HT-29 (cell line): ENCODE data around the gene AHCYL2. TPM values are rescaled to one million over a fixed set of nuclear protein-coding genes. Genes with fewer than 3 reads are reported as not detected.
"Not testable (repeated sequence)": the region's sequence is repeated elsewhere in the genome, so short reads cannot be mapped to it uniquely, and the experiment has no call there.

ENCODE experiments used
- DNase-seq: peaks from one replicate; pipeline ENCODE4 v3.0.0-alpha.2; 2015; ENCODE audit warnings: low spot score
- total RNA-seq: library from RNA; depleted of rRNA; stranded (reverse); fragments of >200 nt; shearing (Covaris generic); gene quantifications from 2 replicates; pipeline ENCODE4 v1.2.3, GENCODE V29; 2014

AHCYL2 gene
- total RNA-seq, 1 experiment from 2014 or later = 8.6 TPM

DNA sequence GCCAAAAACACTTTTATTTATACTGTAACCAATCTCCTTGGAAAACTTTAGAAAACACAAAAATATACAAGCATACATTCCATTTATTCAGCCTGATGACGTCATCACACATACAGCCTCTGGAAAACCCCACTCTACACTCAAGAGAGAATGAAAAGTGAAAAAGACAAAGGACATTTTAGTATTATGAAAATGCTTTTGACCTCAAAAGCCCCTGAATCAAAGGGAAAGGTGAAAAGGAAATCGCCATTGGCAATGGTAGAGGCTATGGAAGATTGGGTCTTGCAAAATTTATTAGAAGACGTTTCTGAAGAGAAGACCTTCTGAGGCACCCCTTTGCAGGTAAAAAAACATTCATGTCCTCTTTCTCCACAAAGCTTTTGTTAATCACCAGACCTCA lies 126.5 kb downstream of the AHCYL2 start:
- no peak for DNase-seq

DNA sequence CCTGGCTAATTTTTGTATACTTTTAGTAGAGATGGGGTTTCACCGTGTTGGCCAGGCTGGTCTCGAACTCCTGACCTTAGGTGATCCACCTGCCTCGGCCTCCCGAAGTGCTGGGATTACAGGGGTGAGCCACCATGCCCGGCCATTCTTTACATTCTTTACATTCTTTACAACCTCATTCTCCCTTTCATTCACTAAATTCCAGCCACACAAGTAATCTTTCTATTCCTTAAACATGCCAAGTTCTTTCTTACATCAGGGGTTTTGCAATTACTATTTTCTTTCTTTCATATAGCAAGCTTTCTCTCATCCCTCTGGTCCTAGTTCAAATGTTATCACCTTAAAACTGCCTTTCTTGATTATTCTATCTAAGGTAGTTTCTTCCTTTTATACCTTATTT lies 128.3 kb downstream of the AHCYL2 start:
- not testable (repeated sequence) for DNase-seq

DNA sequence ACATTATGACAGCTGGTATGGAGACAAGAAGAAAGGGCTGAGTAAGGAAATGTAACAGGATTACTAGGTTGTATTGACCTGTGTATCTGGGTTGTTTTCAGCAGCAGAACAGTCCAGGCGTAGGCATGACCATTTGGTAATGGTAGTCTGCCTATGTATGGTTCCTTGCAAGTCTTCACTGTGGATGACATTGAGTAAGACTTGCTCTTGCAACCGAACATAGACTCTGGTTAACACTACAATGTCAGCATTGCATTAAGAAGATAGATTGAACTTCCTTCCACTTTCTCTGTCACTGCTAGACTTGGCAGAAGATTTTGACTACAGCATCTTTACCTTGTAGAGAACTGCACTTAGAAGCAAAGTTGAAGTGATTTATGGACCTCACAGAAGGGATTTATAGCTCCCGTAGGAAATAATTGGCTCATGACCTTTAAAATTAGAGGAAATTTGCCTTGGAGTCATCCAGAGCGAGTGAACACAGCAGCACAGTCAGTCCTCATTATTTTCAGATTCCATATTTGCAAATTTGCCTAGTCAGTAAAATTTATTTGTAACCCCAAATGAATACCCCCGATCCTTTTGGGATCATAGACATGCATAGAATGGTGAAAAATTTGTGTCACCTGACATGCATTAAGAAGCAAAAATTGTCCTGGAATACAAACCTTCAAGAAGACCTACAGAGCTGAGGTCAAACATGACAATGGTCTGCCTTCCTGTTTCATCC lies 129.8 kb downstream of the AHCYL2 start:
- no peak for DNase-seq

DNA sequence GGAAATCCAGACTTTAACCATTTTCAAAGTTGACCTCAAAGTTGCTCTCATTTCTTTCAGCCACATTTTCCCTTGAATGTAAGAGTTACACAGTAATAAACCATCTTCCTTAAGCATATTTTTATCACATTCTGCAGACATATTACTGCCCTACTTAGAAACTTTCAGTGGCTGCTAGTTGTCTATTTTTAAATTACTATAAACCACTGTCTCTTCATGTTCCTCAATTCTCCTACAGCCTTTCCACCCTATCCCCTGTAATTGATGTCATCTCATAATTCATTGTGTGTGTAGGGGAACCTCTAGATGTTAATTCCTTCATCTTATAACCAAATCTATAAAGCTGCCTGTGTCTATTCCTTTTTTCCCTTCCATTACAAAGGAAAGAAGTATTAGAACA lies 131.3 kb downstream of the AHCYL2 start:
- DNase-seq = no peak

DNA sequence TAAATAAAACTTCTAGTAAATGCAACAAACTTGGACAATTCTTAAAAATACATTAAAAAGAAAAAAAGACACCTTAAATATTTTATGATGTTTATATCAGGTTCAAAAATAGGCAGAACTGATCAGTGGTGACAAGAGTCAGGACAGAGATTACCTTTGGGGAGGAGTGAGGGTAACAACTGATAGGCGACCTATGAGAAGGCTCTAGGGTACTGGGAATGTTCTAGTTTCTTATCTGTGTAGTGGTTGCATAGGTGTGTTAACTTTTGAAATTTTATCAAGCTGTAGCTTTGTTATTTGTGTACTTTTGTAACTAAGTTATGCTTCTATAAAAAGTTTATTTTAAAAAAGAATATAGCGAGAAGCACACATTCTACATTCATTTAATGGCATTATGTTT lies 134.3 kb downstream of the AHCYL2 start:
- no peak for DNase-seq

DNA sequence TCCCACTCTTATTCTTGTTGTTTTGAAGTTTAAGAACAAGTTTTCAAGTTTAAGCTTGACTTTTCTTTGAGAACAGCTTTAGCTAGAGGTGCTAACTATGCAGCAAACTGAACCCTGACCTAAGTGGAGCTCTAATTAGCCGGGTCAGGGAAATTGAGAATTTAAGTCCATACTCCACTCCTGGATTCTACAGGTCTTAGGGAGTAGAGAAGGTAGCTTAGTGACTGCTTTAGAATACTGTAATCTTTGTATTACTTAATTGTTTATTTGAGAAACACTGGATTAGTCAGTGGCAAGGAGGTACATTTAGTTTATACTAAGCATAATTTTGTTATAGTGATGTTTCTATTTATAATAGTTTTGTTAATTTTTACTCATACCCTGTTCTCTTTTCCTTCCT lies 134.8 kb downstream of the AHCYL2 start:
- DNase-seq = no peak

DNA sequence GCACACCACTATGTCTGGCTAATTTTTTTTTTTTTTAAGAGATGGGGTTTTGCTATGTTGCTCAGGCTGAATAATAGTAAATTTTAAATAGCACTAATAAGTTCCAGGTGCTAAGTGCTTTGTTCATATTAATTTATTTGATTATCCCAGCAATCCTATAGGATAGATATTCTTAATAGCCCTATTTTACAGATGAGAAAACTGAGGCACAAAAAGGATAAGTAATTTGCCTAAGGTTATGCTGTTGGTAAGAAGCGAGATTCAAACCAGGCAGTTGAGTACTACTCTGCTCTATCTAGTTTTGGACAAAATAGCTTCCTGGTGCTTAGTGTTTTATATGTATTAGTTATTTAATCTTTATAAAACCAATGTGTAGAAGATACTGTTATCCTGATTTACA lies 136.9 kb downstream of the AHCYL2 start:
- DNase-seq = no peak

DNA sequence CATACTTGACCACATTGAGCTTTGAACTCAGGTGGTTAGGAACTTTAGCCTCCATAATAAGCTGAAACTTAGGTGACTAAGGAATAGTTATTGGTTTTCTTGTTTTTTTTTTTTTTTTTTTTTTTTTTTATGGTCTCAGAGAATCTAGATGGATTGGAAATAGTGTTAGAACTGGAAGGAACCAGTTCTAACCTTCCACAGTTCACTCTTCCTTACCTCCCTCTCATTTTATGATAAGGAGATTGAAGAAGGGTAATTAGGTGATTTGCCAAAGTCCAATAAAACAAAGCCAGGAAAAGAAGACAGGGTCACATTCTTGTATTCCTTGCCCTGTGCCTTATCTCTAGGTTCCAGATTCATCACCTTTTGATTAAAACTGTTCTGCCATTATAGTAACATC lies 137.7 kb downstream of the AHCYL2 start:
- no peak for DNase-seq

DNA sequence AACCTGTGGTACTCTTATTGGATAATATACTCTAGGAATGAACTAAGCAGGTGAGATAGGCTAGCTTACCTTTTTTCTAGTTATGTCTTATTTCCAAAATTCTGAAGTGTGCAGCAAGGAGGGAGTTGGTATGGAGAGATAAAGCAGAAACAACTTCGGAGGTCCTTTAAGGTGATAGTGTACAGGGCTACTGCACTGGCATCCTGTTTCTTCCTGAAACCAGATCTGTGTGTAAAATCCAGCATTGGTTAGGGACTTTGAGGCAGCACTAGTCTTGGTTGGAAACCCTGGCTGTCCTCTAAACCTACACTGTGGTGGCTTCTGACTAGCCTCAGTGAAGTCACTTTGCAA lies 142.5 kb downstream of the AHCYL2 start:
- DNase-seq = no peak

DNA sequence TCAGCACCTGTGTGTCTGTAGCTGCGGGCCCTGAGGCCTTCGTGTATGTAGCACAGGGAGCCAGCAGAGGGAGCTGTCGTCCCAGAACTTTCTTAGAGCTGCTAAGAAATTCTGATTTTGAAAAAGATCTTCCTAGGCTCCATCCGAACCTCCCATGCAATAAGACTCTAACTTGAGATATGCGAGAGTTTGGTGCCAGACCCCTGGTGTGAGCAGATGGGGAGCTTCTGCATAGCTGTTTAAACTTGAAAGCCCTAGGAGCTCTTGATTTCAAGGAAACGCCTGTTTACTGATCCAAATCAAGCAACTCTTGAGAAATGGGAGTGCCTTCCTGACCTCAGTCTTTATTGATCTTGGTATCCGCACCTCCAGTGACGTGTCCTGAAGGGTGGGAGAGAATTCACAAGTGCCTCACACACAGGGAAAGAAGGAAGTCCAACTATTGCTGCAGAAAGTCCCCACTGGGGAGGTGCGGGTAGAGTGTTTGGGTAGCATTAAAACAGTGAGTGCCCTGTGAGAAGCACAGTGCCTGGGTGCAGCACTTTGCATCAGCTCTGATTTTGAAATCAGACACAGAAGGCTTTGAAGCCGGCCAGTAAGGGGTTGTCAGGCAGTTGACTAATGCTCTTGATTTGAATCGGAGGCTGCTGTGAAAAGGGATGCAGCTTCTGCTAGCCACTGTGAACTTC lies 143.0 kb downstream of the AHCYL2 start:
- peak; percentile 96 for DNase-seq

DNA sequence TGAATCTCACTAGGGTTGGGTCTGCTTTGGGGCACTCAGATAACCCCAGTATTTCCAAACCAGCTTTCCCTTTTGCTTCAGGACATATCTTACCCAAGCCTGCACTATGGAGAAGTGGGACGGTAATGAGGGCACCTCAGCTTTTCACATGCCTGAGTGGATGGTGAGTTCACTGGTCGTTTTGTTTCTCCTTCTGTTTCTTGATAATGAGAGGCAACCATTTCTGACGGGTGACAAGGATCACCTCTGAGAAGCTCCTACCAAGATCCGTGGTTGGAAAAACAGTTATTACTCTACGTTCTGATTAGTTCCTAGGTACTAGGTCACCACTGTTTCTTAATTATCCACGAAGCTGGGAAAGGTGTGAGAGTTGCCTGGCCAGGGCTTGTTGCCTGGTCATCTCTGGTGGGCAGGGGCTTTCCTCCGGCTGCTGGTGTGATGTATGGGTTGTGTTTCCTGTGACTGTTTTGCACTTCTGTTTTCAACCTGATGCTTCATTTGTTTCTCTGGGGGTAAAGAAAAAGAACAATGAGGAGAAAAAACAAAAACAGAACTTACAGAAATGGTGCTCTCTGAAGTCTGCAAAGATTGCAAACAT lies 143.7 kb downstream of the AHCYL2 start:
- no peak for DNase-seq

DNA sequence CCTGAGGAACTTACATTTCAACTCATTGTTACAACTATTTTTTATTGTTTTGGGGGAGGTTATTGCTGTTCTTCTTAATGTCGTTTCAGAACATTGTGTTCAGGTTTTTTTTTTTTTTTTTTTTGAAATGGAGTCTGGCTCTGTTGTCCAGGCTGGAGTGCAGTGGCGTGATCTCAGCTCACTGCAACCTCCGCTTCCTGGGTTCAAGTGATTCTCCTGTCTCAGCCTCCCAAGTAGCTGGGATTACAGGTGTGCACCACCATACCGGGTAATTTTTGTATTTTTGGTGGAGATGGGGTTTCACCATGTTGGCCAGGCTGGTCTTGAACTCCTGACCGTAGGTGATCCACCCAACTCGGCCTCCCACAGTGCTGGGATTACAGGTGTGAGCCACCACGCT lies 144.6 kb downstream of the AHCYL2 start:
- DNase-seq = not testable (repeated sequence)

DNA sequence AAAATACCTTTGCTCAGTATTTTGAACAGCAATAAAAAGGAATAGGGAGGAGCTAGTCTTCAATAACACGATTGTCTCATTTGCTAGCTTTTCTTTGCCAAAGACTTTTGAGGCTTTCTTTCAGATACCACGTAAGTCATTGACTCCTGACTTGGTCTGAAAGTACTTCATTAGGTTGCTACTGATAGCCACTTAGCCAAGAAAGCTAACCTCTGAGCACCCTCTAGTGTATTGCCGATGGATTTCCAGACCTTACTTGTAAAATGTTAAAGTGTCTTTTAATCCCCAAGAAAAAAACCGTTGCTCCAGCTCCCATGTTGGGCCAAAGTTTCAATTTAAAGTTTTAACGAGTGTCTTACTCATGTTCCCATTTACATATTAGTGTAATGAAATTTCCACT lies 146.0 kb downstream of the AHCYL2 start:
- DNase-seq = peak; percentile 29

DNA sequence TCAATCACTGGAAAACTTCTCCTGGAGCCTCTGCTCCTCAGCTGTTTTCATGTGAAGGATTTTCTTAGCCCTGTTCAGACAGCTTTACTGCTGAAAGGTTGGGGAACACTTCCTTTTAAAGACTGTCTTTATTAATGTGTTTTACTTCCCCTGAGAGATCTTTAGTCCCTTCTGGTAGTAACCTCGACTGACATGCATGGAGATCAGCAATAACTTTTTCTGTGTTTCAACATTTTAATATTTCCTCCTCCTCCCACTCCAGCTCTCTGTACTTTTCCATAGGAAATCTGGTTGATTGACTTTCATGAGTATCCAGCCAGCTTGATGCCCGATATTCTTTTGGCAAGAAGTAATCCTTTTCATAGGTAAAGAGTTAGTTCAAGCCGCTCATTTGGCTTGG lies 146.7 kb downstream of the AHCYL2 start:
- no peak for DNase-seq

DNA sequence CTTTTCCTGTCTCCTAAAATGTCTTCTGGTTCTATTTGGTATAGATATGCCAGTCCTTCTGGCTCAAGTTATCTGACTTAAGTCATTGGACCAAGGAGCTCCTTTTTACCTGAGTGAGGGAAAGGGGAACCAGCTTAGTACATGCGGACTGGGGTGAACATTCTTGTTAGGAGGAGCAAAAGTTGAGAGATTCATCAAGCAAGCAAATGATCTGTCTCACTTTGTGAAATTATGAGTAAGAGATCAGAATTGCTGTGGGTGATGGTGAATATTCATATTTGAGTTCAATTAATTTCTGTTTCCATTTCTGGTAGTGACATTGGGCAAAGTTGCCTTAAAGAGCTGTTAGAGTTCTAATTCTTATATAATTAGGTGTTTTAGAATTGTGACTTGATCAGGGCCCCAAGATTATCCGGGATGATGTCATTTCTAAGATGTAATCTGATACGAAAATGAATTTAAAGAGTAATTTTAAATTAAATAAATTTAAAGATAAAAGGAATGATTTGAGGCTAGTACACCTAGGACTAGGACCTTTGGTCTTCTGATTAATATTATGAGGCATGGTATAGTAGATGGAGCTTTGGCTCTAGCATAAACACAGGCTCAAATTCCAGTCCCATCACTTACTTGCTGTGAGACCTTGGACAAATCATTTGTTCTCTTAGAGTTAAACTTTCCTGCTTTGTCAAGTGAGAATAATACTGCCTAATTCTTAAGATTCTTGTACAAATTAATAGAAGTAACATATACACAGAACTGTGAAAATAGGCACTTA lies 149.0 kb downstream of the AHCYL2 start:
- no peak for DNase-seq

DNA sequence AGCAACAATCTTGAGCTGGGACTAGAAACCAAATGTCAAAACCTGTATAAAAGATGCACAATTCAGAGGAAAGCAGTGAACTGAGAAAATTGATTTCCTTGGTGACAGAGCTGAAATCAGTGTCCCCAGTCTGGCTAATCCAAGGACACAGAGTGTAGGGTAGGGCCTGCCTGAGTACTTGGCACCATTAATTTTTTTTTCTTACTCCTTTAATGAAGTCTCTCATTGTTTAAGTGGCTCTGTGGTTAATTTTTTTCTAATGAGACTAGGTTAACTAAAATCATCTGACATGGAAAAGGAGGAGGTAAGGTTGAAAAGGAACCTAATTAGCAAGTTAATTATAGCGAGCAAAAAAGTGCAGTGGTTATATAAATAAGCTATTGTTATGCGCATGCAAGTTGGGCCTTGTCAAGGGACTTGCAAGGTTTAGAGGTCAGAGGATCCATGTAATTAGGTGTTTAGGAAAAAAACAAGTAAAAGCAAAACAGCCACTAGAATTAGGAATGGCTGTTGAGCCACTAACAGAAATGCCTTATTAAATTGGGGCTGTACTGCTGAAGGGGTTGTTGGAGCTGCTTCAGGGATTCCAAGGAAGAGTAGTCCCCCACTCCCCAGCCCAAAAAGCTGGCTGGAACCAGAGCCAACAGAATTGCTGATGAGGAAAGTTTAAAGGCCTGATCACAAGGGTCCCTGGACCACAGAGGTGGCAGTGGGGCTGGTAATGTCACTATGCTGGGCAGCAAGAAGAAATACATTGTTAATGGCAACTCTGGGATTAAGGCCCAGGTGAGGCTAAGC lies 150.5 kb downstream of the AHCYL2 start:
- no peak for DNase-seq

DNA sequence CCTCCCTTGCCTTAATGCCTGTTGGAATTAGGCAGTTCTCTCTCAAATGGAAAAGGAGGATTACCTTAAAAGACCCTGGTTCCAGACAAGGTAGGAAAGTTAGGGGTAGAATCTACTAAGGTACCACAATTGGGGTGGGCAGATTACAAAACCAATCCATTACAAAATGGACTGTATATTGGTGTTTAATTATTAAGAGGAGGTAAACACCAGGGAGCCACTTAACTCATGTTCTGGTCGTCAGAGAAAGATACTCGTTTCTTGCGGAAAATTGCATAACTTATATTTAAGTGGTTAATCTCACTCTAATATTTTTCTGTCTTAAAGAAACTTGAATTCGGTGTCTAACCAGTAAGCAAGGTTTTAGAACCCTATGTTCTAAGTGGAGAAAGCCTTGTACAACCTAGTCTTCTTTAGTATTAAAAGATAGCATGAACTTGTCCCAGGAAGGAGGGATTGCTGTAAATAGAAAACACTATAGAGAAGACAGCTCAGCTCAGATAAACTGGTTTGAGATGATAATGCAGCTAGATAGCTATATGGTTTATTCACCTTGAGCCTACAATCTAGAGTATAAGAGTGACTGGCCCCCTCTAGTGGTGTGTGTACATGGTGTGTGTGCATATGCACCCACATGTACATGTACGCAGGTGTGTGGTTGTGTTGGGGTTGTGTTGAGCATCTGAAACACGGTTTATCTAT lies 151.4 kb downstream of the AHCYL2 start:
- peak; percentile 78 for DNase-seq

DNA sequence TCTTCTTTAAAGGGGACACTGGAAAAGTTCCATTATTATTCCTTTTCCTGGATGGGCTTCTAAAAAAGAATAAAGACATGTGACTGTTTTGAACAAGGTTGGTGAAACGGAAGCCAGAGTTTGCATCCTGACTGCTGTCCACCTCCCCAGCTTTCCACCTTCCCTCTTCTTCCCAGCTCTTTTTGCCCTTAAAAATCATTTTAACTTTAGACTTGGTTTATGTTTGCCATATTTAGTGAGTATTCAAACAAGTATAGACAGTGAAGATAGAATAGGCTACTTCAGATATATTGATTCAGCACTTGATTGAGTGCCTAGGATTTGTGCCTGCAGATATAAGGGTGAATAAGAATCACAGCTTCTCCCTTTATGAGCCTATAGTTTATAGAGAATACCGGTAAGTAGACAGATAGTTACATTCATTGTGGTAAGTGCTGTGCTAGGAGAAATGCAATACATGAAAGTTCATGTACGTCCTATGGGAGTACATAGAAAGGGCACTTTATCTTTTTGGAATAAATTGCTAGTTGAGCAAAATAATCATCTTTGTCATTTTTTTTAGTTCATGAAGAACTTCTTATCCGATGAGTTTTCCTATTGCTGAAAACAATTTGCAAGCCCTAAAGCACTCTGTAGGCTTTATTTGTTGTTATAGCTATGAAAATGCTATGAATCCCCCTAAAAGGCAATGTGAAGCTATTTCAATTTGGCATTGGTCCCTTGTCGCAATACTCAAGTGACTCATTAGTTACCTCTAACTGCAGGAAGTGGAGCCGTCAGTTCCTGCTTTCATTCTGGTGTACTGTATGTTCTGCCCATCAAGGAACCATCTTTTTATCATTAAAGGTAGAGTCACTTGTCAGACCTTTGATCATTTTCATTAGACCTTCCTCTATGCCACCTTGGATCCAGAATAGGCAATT lies 152.2 kb downstream of the AHCYL2 start:
- DNase-seq = no peak

DNA sequence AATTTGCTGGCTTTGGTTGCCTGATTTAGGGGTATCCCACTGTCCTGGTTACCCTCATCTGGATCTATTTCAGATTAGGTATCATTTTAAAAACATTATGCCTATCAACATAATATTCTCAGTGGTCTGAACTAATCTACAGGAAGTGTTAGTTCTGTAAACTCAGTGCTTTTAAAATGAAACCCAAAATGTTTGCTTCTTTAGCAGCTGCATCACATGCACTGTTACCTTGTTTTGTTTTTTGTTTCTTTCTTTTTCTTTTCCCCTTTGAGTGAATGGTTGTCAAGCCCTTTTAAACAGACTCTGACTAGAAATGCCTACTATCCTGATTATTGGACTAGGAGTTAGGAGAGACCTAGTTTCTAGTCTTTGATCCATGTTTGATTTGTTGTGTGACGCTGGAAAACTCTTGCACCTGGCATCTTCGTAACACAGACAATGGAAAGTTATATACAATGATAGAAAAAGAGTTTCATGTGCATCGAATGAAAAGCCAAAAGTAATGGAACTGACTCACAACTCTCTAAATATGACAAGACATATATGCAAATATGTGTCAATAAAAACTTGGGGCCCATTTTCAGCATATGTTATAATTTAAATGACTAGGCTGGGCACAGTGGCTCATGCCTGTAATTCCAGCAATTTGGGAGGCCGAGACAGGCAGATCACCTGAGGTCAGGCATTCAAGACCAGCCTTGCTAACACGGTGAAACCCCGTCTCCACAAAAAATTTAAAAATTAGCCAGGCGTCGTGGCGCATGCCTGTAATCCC lies 157.1 kb downstream of the AHCYL2 start:
- DNase-seq = no peak
